Caco-2 (cell line): Measurements from ENCODE around the gene KDM4C. TPM values are rescaled to one million over a fixed set of nuclear protein-coding genes. Genes with fewer than 3 reads are reported as not detected.

Experiments used
- BruUV-seq: library from RNA; stranded (reverse); fragments of 400-500 nt; replicated peaks from 2 replicates; lab custom pipeline; 2021; lab: Mats Ljungman, UMichigan
- CTCF ChIA-PET: fragments of 300-600 bp; sonication (Branson Sonifier 250); formaldehyde crosslinking; loops from one replicate; lab custom pipeline; 2022; ENCODE audit warnings: antibody characterized with exemption; lab: Charles Lee
- POLR2A ChIA-PET: fragments of 300-600 bp; sonication (Branson Sonifier 250); formaldehyde crosslinking; loops from one replicate; lab custom pipeline; 2022; ENCODE audit warnings: antibody characterized with exemption; lab: Charles Lee
- DNase-seq, 2 experiments: peaks; one replicate each; pipeline versions ENCODE4 v3.0.0 to v3.0.0-alpha.2; 2020 to 2022
- H3K27me3 ChIP-seq: replicated peaks from 2 replicates; pipeline ENCODE4 v1.6.0; 2011; ENCODE audit warnings: low read length; ENCODE audit not compliant: control insufficient read depth, insufficient read depth
- H3K36me3 ChIP-seq: 2 replicates; pipeline ENCODE4 v1.5.1; 2011; ENCODE audit warnings: low read length; ENCODE audit not compliant: control insufficient read depth, insufficient read depth
- H3K4me1 ChIP-seq: fragments of 250-450 bp; sonication (Bioruptor Pico); 2 replicates; pipeline ENCODE4 v1.5.1; 2020; ENCODE audit warnings: mild to moderate bottlenecking
- H3K4me3 ChIP-seq: 2 replicates; pipeline ENCODE4 v1.5.1; 2011; ENCODE audit warnings: low read depth, mild to moderate bottlenecking, control low read depth, low read length
- H3K9me3 ChIP-seq: fragments of 250-450 bp; sonication (Bioruptor Pico); 2 replicates; pipeline ENCODE4 v1.5.1; 2020; ENCODE audit warnings: mild to moderate bottlenecking, moderate library complexity
- H3K27ac Mint-ChIP-seq: one replicate; pipeline ENCODE4 v1.8.0; 2022; ENCODE audit warnings: mixed read lengths; ENCODE audit not compliant: unreplicated experiment
- H3K27me3 Mint-ChIP-seq: one replicate; pipeline ENCODE4 v1.8.0; 2022; ENCODE audit warnings: mixed read lengths; ENCODE audit not compliant: insufficient read depth, unreplicated experiment
- H3K36me3 Mint-ChIP-seq: one replicate; pipeline ENCODE4 v1.8.0; 2022; ENCODE audit warnings: mild to moderate bottlenecking, mixed read lengths; ENCODE audit not compliant: insufficient read depth, unreplicated experiment
- H3K4me1 Mint-ChIP-seq: one replicate; pipeline ENCODE4 v1.8.0; 2022; ENCODE audit warnings: low read depth, mixed read lengths; ENCODE audit not compliant: unreplicated experiment
- H3K4me3 Mint-ChIP-seq: one replicate; pipeline ENCODE4 v1.8.0; 2022; ENCODE audit warnings: mild to moderate bottlenecking, moderate library complexity, mixed read lengths; ENCODE audit not compliant: unreplicated experiment
- H3K9me3 Mint-ChIP-seq: one replicate; pipeline ENCODE4 v1.8.0; 2022; ENCODE audit warnings: mixed read lengths; ENCODE audit not compliant: unreplicated experiment
- CTCF ChIP-seq, 2 experiments: fragments of 200-600 bp in 1 of 2; IDR thresholded peaks; 1 replicate in 1 of 2; 2 replicates in 1 of 2; pipeline versions ENCODE4 v1.5.1 to v1.8.0; 2011 to 2022; ENCODE audit warnings: antibody characterized with exemption in 1 of 2, control low read depth in 1 of 2, inconsistent platforms in 1 of 2, low read depth in 1 of 2, low read length in 1 of 2, mild to moderate bottlenecking in 1 of 2, moderate library complexity in 1 of 2; ENCODE audit not compliant: insufficient read depth in 1 of 2, severe bottlenecking in 1 of 2, unreplicated experiment in 1 of 2
- intact Hi-C: fragments of 100-400 bp; cut with micrococcal nuclease; formaldehyde crosslinking; loops from one replicate; pipeline ENCODE4 v1.10.0; 2022; ENCODE audit not compliant: unreplicated experiment
- total RNA-seq: library from RNA; stranded (reverse); gene quantifications from 2 replicates; pipeline ENCODE4 v1.2.3, GENCODE V29; 2022

KDM4C gene
- total RNA-seq, 1 experiment from 2014 or later = 40.3 TPM

- DNase-seq = no peak
- H3K4me3 ChIP-seq = no peak overlapping the region
- TF ChIP-seq CTCF (IDR thresholded peaks at IDR 0.05; ENCODE audit: insufficient read depth in 1 of 2, low read depth in 1 of 2, low read length in 1 of 2, severe bottlenecking in 1 of 2, unreplicated experiment in 1 of 2) = no peak
- ChIA-PET CTCF (no interaction called here), POLR2A (no interaction called here)
- Mint-ChIP-seq H3K27ac (no peak overlapping the region), H3K36me3 (peaks cover 14% of the 10 kb centered on the region), H3K4me1 (no peaks in the 10 kb centered on the region), H3K4me3 (no peak overlapping the region), H3K9me3 (no peaks in the 10 kb centered on the region), H3K27me3 (no peaks in the 10 kb centered on the region)
- no peaks in the 10 kb centered on the region for H3K4me1 ChIP-seq
- H3K9me3 ChIP-seq = no peaks in the 10 kb centered on the region
- intact Hi-C loops = no loop called here
- no peaks in the 10 kb centered on the region for H3K27me3 ChIP-seq
- BruUV-seq = no TSS peak
- H3K36me3 ChIP-seq = no peaks in the 10 kb centered on the region; the same call in 1 of the 2 replicates
Observed at GRCh38 chr9:7008411-7008810, 250.6 kb downstream of the KDM4C start.

- TF ChIP-seq CTCF (IDR thresholded peaks at IDR 0.05; ENCODE audit: insufficient read depth in 1 of 2, low read depth in 1 of 2, low read length in 1 of 2, severe bottlenecking in 1 of 2, unreplicated experiment in 1 of 2) = no peak
- Histone ChIP-seq H3K4me1 (no peaks in the 10 kb centered on the region), H3K4me3 (no peak overlapping the region), H3K36me3 (no peaks in the 10 kb centered on the region; the same call in 1 of the 2 replicates), H3K27me3 (no peaks in the 10 kb centered on the region), H3K9me3 (no peaks in the 10 kb centered on the region)
- ChIA-PET POLR2A (no interaction called here), CTCF (no interaction called here)
- Mint-ChIP-seq H3K4me1 (no peaks in the 10 kb centered on the region), H3K36me3 (peaks cover 14% of the 10 kb centered on the region), H3K4me3 (no peak overlapping the region), H3K27ac (no peak overlapping the region), H3K27me3 (no peaks in the 10 kb centered on the region), H3K9me3 (no peaks in the 10 kb centered on the region)
- intact Hi-C loops = no loop called here
- no TSS peak for BruUV-seq
- DNase-seq = no peak
Observed at GRCh38 chr9:7009065-7009464, 251.3 kb downstream of the KDM4C start.

GRCh38 chr9:7011395-7012067 lies 253.8 kb downstream of the KDM4C start:
- H3K4me3 ChIP-seq = no peak overlapping the region
- intact Hi-C loops = no loop called here
- no peaks in the 10 kb centered on the region for H3K27me3 ChIP-seq
- H3K36me3 ChIP-seq = no peaks in the 10 kb centered on the region; the same call in 1 of the 2 replicates
- peaks cover 10% of the 10 kb centered on the region for H3K36me3 Mint-ChIP-seq
- H3K4me1 Mint-ChIP-seq = no peaks in the 10 kb centered on the region
- no peak for DNase-seq
- H3K4me3 Mint-ChIP-seq = no peak overlapping the region
- no peak overlapping the region for H3K27ac Mint-ChIP-seq
- CTCF ChIA-PET = no interaction called here
- no peak for TF ChIP-seq CTCF (IDR thresholded peaks at IDR 0.05; ENCODE audit: insufficient read depth in 1 of 2, low read depth in 1 of 2, low read length in 1 of 2, severe bottlenecking in 1 of 2, unreplicated experiment in 1 of 2)
- H3K4me1 ChIP-seq = no peaks in the 10 kb centered on the region
- no peaks in the 10 kb centered on the region for H3K9me3 Mint-ChIP-seq
- POLR2A ChIA-PET = no interaction called here
- BruUV-seq = no TSS peak
- no peaks in the 10 kb centered on the region for H3K9me3 ChIP-seq
- no peaks in the 10 kb centered on the region for H3K27me3 Mint-ChIP-seq
